Prostate gland (tissue), 2 donors: Measurements from ENCODE around the gene ABCC4. TPM values are rescaled to one million over a fixed set of nuclear protein-coding genes. Genes with fewer than 3 reads are reported as not detected.

Source experiments
- DNase-seq: peaks from one replicate; pipeline ENCODE4 v3.0.0-alpha.2; 2019; ENCODE audit warnings: low spot score
- H3K27ac ChIP-seq, 2 donors: fragments of 200-600 bp; sonication (generic); 2 replicates each; pipeline ENCODE4 v1.5.1; 2017 to 2019
- H3K27me3 ChIP-seq: fragments of 200-600 bp; sonication (generic); replicated peaks from 2 replicates; pipeline ENCODE4 v1.5.1; 2019; ENCODE audit not compliant: insufficient read depth
- H3K36me3 ChIP-seq, 2 donors: fragments of 200-600 bp; sonication (generic); 1 replicate in 1 of 2; 2 replicates in 1 of 2; pipeline versions ENCODE4 v1.5.1 to v1.8.1; 2017 to 2019
- H3K4me1 ChIP-seq: fragments of 200-600 bp; sonication (generic); replicated peaks from 2 replicates; pipeline ENCODE4 v1.5.1; 2019
- H3K4me3 ChIP-seq, 2 donors: fragments of 200-600 bp; sonication (generic); 2 replicates each; pipeline ENCODE4 v1.5.1; 2017 to 2019
- H3K9me3 ChIP-seq: fragments of 200-600 bp; sonication (generic); 2 replicates; pipeline ENCODE4 v1.5.1; 2017
- CTCF ChIP-seq, 4 experiments: fragments of 200-600 bp in 2 of 4; fragments of 450-650 bp in 2 of 4; sonication (generic) in 2 of 4; IDR thresholded peaks; 1 replicate in 3 of 4; 2 replicates in 1 of 4; pipeline ENCODE4 v1.5.1; 2016 to 2019; ENCODE audit warnings: antibody characterized with exemption in 4 of 4, mild to moderate bottlenecking in 2 of 4, moderate library complexity in 2 of 4
- POLR2A ChIP-seq: fragments of 450-650 bp; IDR thresholded peaks from one replicate; pipeline ENCODE4 v1.6.1; 2016; ENCODE audit warnings: antibody characterized with exemption, mild to moderate bottlenecking
- POLR2AphosphoS5 ChIP-seq: sonication (generic); formaldehyde crosslinking; IDR thresholded peaks from one replicate; pipeline ENCODE4 v1.6.1; 2017; ENCODE audit warnings: antibody characterized with exemption
- WGBS: methylation state at CpG from one replicate; pipeline ENCODE4 v1.1.5; 2018; 5-methylcytosine and 5-hydroxymethylcytosine counted together
- intact Hi-C: fragments of 100-400 bp; cut with DNase I; formaldehyde crosslinking; loops from one replicate; pipeline ENCODE4 v1.14.2; 2022
- total RNA-seq, 2 donors: library from RNA; depleted of rRNA; stranded (reverse); fragments of >200 nt; gene quantifications; one replicate each; pipeline ENCODE4 v1.1.0, GENCODE V29; 2016

ABCC4 gene
- total RNA-seq, 2 donors from 2014 or later = 33.3 to 48.4 TPM

- peak overlapping the region in 1 of 2 donors; percentile 47 for H3K27ac ChIP-seq
- no peak overlapping the region for H3K4me3 ChIP-seq
- no peaks in the 10 kb centered on the region for H3K36me3 ChIP-seq
- H3K9me3 ChIP-seq = no peaks in the 10 kb centered on the region
- no peak for TF ChIP-seq CTCF (IDR thresholded peaks at IDR 0.05)
- no peak for TF ChIP-seq POLR2A
- no peak for TF ChIP-seq POLR2AphosphoS5
- 47% methylated on average over 4 of the region's 4 CpGs for WGBS
- no peak for DNase-seq
- intact Hi-C loops = no loop called here
- H3K27me3 ChIP-seq = no peaks in the 10 kb centered on the region
- H3K4me1 ChIP-seq = peaks cover 15% of the 10 kb centered on the region
Measured at GRCh38 chr13:95247171-95247570, 54.1 kb downstream of the ABCC4 start.

GRCh38 chr13:95246292-95247082, 54.8 kb downstream of the ABCC4 start:
- Histone ChIP-seq H3K4me1 (peaks cover 15% of the 10 kb centered on the region), H3K36me3 (no peaks in the 10 kb centered on the region), H3K9me3 (no peaks in the 10 kb centered on the region), H3K4me3 (no peak overlapping the region), H3K27ac (peak overlapping the region; percentile 31 to 47), H3K27me3 (no peaks in the 10 kb centered on the region)
- WGBS = 39% methylated on average over 10 of the region's 10 CpGs
- intact Hi-C loops = no loop called here
- TF ChIP-seq CTCF (IDR thresholded peaks at IDR 0.05) (no peak), POLR2A (no peak), POLR2AphosphoS5 (peak; percentile 65)
- peak; percentile 77 for DNase-seq

GRCh38 chr13:95245071-95245470, 56.2 kb downstream of the ABCC4 start:
- peaks cover 15% of the 10 kb centered on the region for H3K4me1 ChIP-seq
- no peak for DNase-seq
- TF ChIP-seq POLR2A (no peak), POLR2AphosphoS5 (no peak), CTCF (IDR thresholded peaks at IDR 0.05) (no peak)
- intact Hi-C loops = no loop called here
- H3K9me3 ChIP-seq = no peaks in the 10 kb centered on the region
- 84% methylated on average over 2 of the region's 2 CpGs for WGBS
- no peaks in the 10 kb centered on the region for H3K27me3 ChIP-seq
- H3K4me3 ChIP-seq = no peak overlapping the region
- peak overlapping the region in 1 of 2 donors; percentile 17 for H3K27ac ChIP-seq
- no peaks in the 10 kb centered on the region for H3K36me3 ChIP-seq

GRCh38 chr13:95243207-95243606, 58.0 kb downstream of the ABCC4 start:
- 82% methylated on average over 7 of the region's 7 CpGs for WGBS
- H3K4me3 ChIP-seq = no peak overlapping the region
- no peaks in the 10 kb centered on the region for H3K9me3 ChIP-seq
- H3K4me1 ChIP-seq = peaks cover 15% of the 10 kb centered on the region
- no peak overlapping the region for H3K27ac ChIP-seq
- H3K27me3 ChIP-seq = no peaks in the 10 kb centered on the region
- TF ChIP-seq CTCF (IDR thresholded peaks at IDR 0.05) (no peak), POLR2A (no peak), POLR2AphosphoS5 (no peak)
- intact Hi-C loops = no loop called here
- no peaks in the 10 kb centered on the region for H3K36me3 ChIP-seq
- DNase-seq = no peak

- Histone ChIP-seq H3K27me3 (no peaks in the 10 kb centered on the region), H3K4me1 (peaks cover 11% of the 10 kb centered on the region), H3K9me3 (no peaks in the 10 kb centered on the region), H3K36me3 (no peaks in the 10 kb centered on the region), H3K27ac (no peak overlapping the region), H3K4me3 (no peak overlapping the region)
- WGBS = 100% methylated on average over 1 of the region's 1 CpG
- no peak for TF ChIP-seq POLR2AphosphoS5
- no peak for TF ChIP-seq POLR2A
- TF ChIP-seq CTCF (IDR thresholded peaks at IDR 0.05) = no peak
- intact Hi-C loops = no loop called here
- DNase-seq = no peak
Measured at GRCh38 chr13:95241321-95241720, 59.9 kb downstream of the ABCC4 start.
